Measurements from ENCODE around the gene BRAF. TPM values are rescaled to one million over a fixed set of nuclear protein-coding genes. Genes with fewer than 3 reads are reported as not detected.
"Not testable (repeated sequence)": the region's sequence is repeated elsewhere in the genome, so short reads cannot be mapped to it uniquely, and the experiment has no call there.

BRAF gene
- total RNA-seq, 1 donor from 2014 or later = 40.9 TPM

DNA sequence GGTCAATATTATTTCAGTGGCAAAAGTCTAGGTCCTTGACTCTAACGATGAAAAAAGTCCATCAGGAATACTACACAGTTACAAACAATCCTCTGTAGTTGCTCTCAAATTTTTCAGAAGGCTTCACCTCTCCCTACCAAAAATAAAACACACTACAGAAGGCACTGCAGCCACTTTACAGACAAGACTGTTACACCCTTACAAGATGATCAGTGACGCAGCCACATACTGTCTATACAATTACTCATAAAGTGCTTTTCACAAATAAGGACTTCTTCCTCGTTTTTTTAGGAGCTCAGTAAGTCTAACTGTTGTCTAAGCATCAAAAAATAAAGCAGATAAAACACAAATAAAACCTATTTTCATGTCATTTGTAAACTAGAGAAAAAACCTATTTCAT, 201.2 kb downstream of the BRAF start:
- Mint-ChIP-seq H3K4me3 (ENCODE audit: unreplicated experiment) (no peak overlapping the region), H3K36me3 (ENCODE audit: unreplicated experiment) (no peaks in the 10 kb centered on the region), H3K27ac (ENCODE audit: unreplicated experiment) (no peak overlapping the region), H3K27me3 (ENCODE audit: unreplicated experiment) (peaks cover 2% of the 10 kb centered on the region), H3K9me3 (ENCODE audit: unreplicated experiment) (no peaks in the 10 kb centered on the region), H3K4me1 (ENCODE audit: low read depth, unreplicated experiment) (no peaks in the 10 kb centered on the region)
- TF ChIP-seq, protein P1, sequence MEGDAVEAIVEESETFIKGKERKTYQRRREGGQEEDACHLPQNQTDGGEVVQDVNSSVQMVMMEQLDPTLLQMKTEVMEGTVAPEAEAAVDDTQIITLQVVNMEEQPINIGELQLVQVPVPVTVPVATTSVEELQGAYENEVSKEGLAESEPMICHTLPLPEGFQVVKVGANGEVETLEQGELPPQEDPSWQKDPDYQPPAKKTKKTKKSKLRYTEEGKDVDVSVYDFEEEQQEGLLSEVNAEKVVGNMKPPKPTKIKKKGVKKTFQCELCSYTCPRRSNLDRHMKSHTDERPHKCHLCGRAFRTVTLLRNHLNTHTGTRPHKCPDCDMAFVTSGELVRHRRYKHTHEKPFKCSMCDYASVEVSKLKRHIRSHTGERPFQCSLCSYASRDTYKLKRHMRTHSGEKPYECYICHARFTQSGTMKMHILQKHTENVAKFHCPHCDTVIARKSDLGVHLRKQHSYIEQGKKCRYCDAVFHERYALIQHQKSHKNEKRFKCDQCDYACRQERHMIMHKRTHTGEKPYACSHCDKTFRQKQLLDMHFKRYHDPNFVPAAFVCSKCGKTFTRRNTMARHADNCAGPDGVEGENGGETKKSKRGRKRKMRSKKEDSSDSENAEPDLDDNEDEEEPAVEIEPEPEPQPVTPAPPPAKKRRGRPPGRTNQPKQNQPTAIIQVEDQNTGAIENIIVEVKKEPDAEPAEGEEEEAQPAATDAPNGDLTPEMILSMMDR (IDR thresholded peaks at IDR 0.05; ENCODE audit: partially characterized antibody, unreplicated experiment) = no peak
- DNase-seq = no peak

DNA sequence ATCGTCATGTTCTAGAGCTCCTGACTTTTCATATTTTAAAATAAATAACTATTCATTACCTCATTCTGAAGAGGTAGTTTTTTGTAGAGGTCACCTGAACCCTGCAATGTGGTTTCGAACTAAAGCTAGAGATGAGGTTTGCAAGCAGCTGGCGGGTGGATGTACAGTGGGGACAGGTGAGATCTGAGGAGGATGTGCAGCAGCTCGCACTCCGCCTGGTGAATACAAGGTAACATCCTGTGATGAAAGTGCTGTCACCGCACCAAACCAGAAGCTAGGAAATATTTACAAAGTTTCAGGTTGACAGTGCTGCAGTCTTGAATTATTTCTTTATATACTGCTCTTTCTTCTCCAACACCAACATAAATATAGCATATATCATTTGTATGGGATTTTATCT, 201.7 kb downstream of the BRAF start:
- no peaks in the 10 kb centered on the region for H3K36me3 Mint-ChIP-seq (ENCODE audit: unreplicated experiment)
- TF ChIP-seq, protein P1 (IDR thresholded peaks at IDR 0.05; ENCODE audit: partially characterized antibody, unreplicated experiment) = no peak
- H3K4me3 Mint-ChIP-seq (ENCODE audit: unreplicated experiment) = no peak overlapping the region
- H3K4me1 Mint-ChIP-seq (ENCODE audit: low read depth, unreplicated experiment) = no peaks in the 10 kb centered on the region
- H3K9me3 Mint-ChIP-seq (ENCODE audit: unreplicated experiment) = no peaks in the 10 kb centered on the region
- no peak overlapping the region for H3K27ac Mint-ChIP-seq (ENCODE audit: unreplicated experiment)
- no peak for DNase-seq
- H3K27me3 Mint-ChIP-seq (ENCODE audit: unreplicated experiment) = peaks cover 2% of the 10 kb centered on the region

DNA sequence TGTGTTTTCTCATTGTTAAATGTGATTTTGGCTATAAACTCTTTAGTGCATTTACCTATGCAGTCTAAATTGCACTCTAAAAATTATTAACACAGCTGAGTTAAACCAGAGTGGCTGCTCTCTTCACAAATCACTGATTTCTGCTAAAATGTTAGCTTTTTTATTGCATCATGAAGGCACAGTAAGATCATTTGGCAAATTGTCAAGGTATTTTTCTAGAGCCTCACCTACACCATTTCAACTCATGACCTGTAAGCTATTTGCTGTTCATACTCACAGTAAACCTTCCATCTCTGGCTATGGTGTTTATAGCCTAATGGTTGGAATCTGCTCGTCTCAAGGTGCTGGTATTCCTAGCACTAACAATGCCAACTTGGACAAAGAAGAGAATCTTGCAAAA, 202.5 kb downstream of the BRAF start:
- no peaks in the 10 kb centered on the region for H3K4me1 Mint-ChIP-seq (ENCODE audit: low read depth, unreplicated experiment)
- no peaks in the 10 kb centered on the region for H3K9me3 Mint-ChIP-seq (ENCODE audit: unreplicated experiment)
- H3K27ac Mint-ChIP-seq (ENCODE audit: unreplicated experiment) = no peak overlapping the region
- TF ChIP-seq, protein P1 (IDR thresholded peaks at IDR 0.05; ENCODE audit: partially characterized antibody, unreplicated experiment) = no peak
- DNase-seq = no peak
- H3K4me3 Mint-ChIP-seq (ENCODE audit: unreplicated experiment) = no peak overlapping the region
- H3K36me3 Mint-ChIP-seq (ENCODE audit: unreplicated experiment) = no peaks in the 10 kb centered on the region
- peaks cover 2% of the 10 kb centered on the region for H3K27me3 Mint-ChIP-seq (ENCODE audit: unreplicated experiment)

DNA sequence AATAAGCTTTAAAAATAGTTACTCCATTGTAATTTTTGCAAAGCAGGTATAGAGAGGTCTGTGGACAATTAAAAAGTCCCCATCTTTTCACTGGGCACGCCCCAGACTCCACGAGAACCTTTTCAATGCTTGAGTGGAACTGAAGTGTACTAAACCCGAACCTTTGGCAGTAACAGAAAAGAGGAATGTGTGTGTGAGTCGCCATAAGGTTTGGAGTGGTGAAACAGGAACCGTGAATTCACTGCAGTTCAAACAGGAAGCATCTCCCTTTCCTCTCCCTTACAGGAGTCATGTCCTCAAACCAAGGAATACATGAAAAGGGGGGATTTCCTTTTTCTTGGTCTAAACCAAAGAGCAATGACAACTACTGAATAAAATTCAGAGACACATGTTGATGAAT, 205.0 kb downstream of the BRAF start:
- H3K9me3 Mint-ChIP-seq (ENCODE audit: unreplicated experiment) = peaks cover under 1% of the 10 kb centered on the region
- H3K4me3 Mint-ChIP-seq (ENCODE audit: unreplicated experiment) = no peak overlapping the region
- H3K27me3 Mint-ChIP-seq (ENCODE audit: unreplicated experiment) = peaks cover 2% of the 10 kb centered on the region
- no peak overlapping the region for H3K27ac Mint-ChIP-seq (ENCODE audit: unreplicated experiment)
- TF ChIP-seq, protein P1 (IDR thresholded peaks at IDR 0.05; ENCODE audit: partially characterized antibody, unreplicated experiment) = no peak
- H3K36me3 Mint-ChIP-seq (ENCODE audit: unreplicated experiment) = peaks cover 7% of the 10 kb centered on the region
- no peaks in the 10 kb centered on the region for H3K4me1 Mint-ChIP-seq (ENCODE audit: low read depth, unreplicated experiment)
- DNase-seq = no peak

DNA sequence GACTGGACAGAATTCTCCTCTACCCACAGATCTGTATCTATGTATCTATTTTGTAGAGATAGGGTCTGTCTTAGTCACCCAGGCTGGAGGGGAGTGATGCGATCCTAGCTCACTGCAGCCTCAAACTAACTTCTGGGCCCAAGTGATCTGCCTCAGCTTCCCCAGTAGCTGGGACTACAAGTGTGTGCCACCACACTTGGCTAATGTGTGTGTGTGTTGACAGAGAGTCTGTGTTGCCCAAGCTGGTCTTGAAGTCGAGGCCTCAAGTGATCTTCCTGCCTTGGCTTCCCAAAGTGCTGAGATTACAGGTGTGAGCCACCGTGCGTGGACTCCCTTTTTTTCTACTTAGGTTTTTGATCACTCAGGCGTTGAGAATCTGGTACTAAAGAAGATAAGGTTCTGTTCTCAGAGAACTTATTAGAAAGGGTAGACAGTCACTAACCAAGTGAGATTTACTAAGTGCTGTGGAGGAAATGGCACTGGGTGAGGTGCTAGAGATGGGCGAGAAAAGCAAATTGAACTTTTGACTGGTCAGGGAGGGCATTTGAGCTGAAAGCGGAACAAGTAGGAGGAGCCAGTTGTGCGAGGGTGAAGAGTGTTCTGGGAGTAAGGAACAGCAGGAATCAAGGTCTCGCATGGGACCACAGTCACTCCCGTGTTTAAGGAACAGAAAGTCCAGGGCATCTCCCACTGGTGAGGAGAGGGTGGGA, 210.2 kb downstream of the BRAF start:
- no peaks in the 10 kb centered on the region for H3K4me1 Mint-ChIP-seq (ENCODE audit: low read depth, unreplicated experiment)
- H3K4me3 Mint-ChIP-seq (ENCODE audit: unreplicated experiment) = peak overlapping the region; percentile 74
- peaks cover 1% of the 10 kb centered on the region for H3K27me3 Mint-ChIP-seq (ENCODE audit: unreplicated experiment)
- H3K27ac Mint-ChIP-seq (ENCODE audit: unreplicated experiment) = no peak overlapping the region
- H3K36me3 Mint-ChIP-seq (ENCODE audit: unreplicated experiment) = peaks cover 27% of the 10 kb centered on the region
- H3K9me3 Mint-ChIP-seq (ENCODE audit: unreplicated experiment) = peaks cover 4% of the 10 kb centered on the region
- DNase-seq = no peak
- TF ChIP-seq, protein P1 (IDR thresholded peaks at IDR 0.05; ENCODE audit: partially characterized antibody, unreplicated experiment) = no peak

DNA sequence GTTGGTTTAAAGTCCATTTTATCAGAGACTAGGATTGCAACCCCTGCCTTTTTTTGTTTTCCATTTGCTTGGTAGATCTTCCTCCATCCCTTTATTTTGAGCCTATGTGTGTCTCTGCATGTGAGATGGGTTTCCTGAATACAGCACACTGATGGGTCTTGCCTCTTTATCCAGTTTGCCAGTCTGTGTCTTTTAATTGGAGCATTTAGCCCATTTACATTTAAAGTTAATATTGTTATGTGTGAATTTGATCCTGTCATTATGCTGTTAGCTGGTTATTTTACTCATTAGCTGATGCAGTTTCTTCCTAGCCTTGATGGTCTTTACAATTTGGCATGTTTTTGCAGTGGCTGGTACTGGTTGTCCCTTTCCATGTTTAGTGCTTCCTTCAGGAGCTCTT, 212.3 kb downstream of the BRAF start:
- H3K27ac Mint-ChIP-seq (ENCODE audit: unreplicated experiment); H3K4me1 Mint-ChIP-seq (ENCODE audit: low read depth, unreplicated experiment); H3K9me3 Mint-ChIP-seq (ENCODE audit: unreplicated experiment); H3K27me3 Mint-ChIP-seq (ENCODE audit: unreplicated experiment); DNase-seq; H3K4me3 Mint-ChIP-seq (ENCODE audit: unreplicated experiment): not testable (repeated sequence)
- H3K36me3 Mint-ChIP-seq (ENCODE audit: unreplicated experiment) = peaks cover 27% of the 10 kb centered on the region

DNA sequence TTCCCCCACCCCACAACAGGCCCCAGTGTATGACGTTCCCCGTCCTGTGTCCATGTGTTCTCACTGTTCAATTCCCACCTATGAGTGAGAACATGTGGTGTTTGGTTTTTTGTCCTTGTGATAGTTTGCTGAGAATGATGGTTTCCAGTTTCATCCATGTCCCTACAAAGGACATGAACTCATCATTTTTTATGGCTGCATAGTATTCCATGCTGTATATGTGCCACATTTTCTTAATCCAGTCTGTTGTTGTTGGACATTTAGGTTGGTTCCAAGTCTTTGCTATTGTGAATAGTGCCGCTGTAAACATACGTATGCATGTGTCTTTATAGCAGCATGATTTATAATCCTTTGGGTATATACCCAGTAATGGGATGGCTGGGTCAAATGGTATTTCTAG, 216.0 kb downstream of the BRAF start:
- H3K27me3 Mint-ChIP-seq (ENCODE audit: unreplicated experiment); H3K9me3 Mint-ChIP-seq (ENCODE audit: unreplicated experiment); H3K4me3 Mint-ChIP-seq (ENCODE audit: unreplicated experiment); H3K4me1 Mint-ChIP-seq (ENCODE audit: low read depth, unreplicated experiment); DNase-seq; H3K27ac Mint-ChIP-seq (ENCODE audit: unreplicated experiment): not testable (repeated sequence)
- peaks cover 12% of the 10 kb centered on the region for H3K36me3 Mint-ChIP-seq (ENCODE audit: unreplicated experiment)

Measured in glutamatergic neuron (in vitro differentiated cells).